T-helper 1 cell (primary cell): ENCODE data around the gene ABHD2.
"Not testable (repeated sequence)": the region's sequence is repeated elsewhere in the genome, so short reads cannot be mapped to it uniquely, and the experiment has no call there.

Source experiments
- DNase-seq, 5 donors: peaks; one replicate each; pipeline ENCODE4 v3.0.0-alpha.2; 2012 to 2020

Gene ABHD2

GRCh38 chr15:89101302-89102193 lies 13.3 kb downstream of the ABHD2 start:
- no peak for DNase-seq

- DNase-seq, result no peak
These were observed 15.4 kb downstream of the ABHD2 start for GRCh38 chr15:89103481-89104171.

- DNase-seq, result no peak
These were observed 15.9 kb downstream of the ABHD2 start for GRCh38 chr15:89104172-89104564.

- no peak for DNase-seq
These were observed 16.9 kb downstream of the ABHD2 start for GRCh38 chr15:89105147-89105546.

GRCh38 chr15:89106200-89106599 lies 17.9 kb downstream of the ABHD2 start:
- no peak for DNase-seq

GRCh38 chr15:89107984-89108383 lies 19.7 kb downstream of the ABHD2 start:
- DNase-seq, result no peak

GRCh38 chr15:89108835-89109234 lies 20.6 kb downstream of the ABHD2 start:
- no peak for DNase-seq

- DNase-seq, result no peak
These were observed 21.0 kb downstream of the ABHD2 start for GRCh38 chr15:89109238-89109637.

- no peak for DNase-seq
These were observed 21.8 kb downstream of the ABHD2 start for GRCh38 chr15:89110060-89110459.

GRCh38 chr15:89111352-89111751 lies 23.1 kb downstream of the ABHD2 start:
- no peak for DNase-seq

GRCh38 chr15:89111961-89112340 lies 23.7 kb downstream of the ABHD2 start:
- no peak for DNase-seq

- DNase-seq, result no peak
These were observed 24.2 kb downstream of the ABHD2 start for GRCh38 chr15:89112341-89112971.

GRCh38 chr15:89113296-89114024 lies 25.2 kb downstream of the ABHD2 start:
- DNase-seq, result no peak

GRCh38 chr15:89114990-89115389 lies 26.7 kb downstream of the ABHD2 start:
- DNase-seq, result no peak

- no peak for DNase-seq
These were observed 27.3 kb downstream of the ABHD2 start for GRCh38 chr15:89115547-89115946.

- no peak for DNase-seq
These were observed 28.1 kb downstream of the ABHD2 start for GRCh38 chr15:89116404-89116803.

GRCh38 chr15:89117790-89118189 lies 29.5 kb downstream of the ABHD2 start:
- no peak for DNase-seq

GRCh38 chr15:89118481-89118989 lies 30.3 kb downstream of the ABHD2 start:
- no peak for DNase-seq

GRCh38 chr15:89119489-89120478 lies 31.5 kb downstream of the ABHD2 start:
- DNase-seq, result no peak

GRCh38 chr15:89120479-89121000 lies 32.3 kb downstream of the ABHD2 start:
- not testable (repeated sequence) for DNase-seq

GRCh38 chr15:89121414-89121813 lies 33.2 kb downstream of the ABHD2 start:
- no peak for DNase-seq
